ENCODE data around the gene LINGO3. TPM values are rescaled to one million over a fixed set of nuclear protein-coding genes. Genes with fewer than 3 reads are reported as not detected.

LINGO3 gene
- total and polyA plus RNA-seq, 10 of the 15 experiments (the other 5 are each of a cell fraction or from before 2014, with no cell fraction given): 0.09 to 2.0 (median 0.40) TPM; not detected in 5

DNA sequence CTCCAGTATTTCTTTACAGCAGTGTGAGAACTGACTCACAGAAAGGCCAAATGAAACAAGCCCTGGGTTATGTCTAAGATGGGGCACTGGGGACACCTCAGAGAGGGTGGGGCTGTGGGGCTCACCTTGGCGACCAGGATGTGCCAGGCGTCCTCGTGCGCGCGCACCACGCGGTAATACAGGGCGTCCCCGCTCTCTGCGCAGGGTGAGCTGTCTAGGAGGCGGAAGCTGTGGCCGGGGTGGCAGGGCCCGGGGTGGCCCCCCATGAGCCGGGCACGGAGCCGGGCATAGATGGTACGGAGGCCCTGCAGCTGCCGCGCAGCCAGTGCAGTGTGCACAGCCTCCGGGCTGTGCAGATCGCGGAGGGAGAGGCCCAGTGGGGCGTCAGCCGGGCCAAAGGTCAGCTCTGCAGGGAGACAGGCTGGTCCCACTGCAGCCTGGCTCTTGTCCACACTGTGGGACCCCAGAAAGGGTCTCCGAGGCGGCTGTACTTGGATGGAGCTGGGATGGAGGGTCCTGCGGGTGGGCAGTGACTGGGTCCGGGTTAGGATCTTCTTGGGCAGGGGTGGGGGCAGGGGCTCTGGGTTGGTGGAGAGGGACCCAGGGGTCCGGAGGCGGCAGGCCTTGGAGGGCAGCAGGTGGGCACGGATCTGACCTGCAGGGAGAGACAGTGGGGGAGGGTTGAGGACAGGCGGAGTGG lies 29.3 kb downstream of the LINGO3 start:
- WGBS (ENCODE audit: insufficient coverage, insufficient replicate concordance, low lambda C conversion rate, missing lambda C conversion rate): 91% methylated on average over 33 of the region's 33 CpGs
- DNase-seq (ENCODE audit: low read depth, low spot score) (no peak), ATAC-seq (no peak), FAIRE-seq (no peak)
- H2AFZ ChIP-seq (ENCODE audit: control insufficient read depth, low read depth, low read length): no peak overlapping the region
- SMC1A ChIA-PET (ENCODE audit: uncharacterized antibody, unreplicated experiment): interaction anchor here (1.4 kb wide), 1 partner anchor 115 kb away, joined by 3 read pairs; no protein-coding TSS in a partner anchor
- POLR2A ChIA-PET: no interaction called here
- no peaks in the 10 kb centered on the region for H3K9me3 ChIP-seq (replicated peaks; ENCODE audit: control insufficient read depth, insufficient read depth, low read length)
- no peak overlapping the region for H3K9ac ChIP-seq (ENCODE audit: control insufficient read depth, insufficient read depth, low read length)
- peaks cover 19% of the 10 kb centered on the region for H3K4me1 ChIP-seq (ENCODE audit: control insufficient read depth, insufficient read depth, low read length)
- H3K4me3 ChIP-seq: no peak overlapping the region
- peaks cover 11% of the 10 kb centered on the region for H3K79me2 ChIP-seq (ENCODE audit: control insufficient read depth, insufficient read depth, low read length)
- RAD21 ChIA-PET (ENCODE audit: unreplicated experiment): no interaction called here
- intact Hi-C loops (cut with micrococcal nuclease; ENCODE audit: unreplicated experiment): loop anchor here (5.0 to 10.0 kb wide), 2 partner anchors 114 to 506 kb away; partner anchors contain the start of genes SGTA and THOP1
- no peak overlapping the region for H3K27ac ChIP-seq (ENCODE audit: control insufficient read depth, insufficient read depth)
- peaks cover 0 to 3% of the 10 kb centered on the region in 2 experiments; a peak in 2 of 4 replicates for H3K27me3 ChIP-seq (replicated peaks in 1 of 2; ENCODE audit: control insufficient read depth in 2 of 2, insufficient read depth in 2 of 2, low read length in 1 of 2)
- in situ Hi-C loops (cut with MboI): loop anchor here (10.0 kb wide), 1 partner anchor 336 kb away; no protein-coding TSS in a partner anchor
- H3K36me3 ChIP-seq (ENCODE audit: control insufficient read depth in 2 of 2, insufficient read depth in 2 of 2, low read length in 1 of 2): peaks cover 4 to 7% of the 10 kb centered on the region in 2 experiments
- CTCF ChIA-PET: interaction anchor here (0.7 kb wide), 1 partner anchor 51 kb away, joined by 3 read pairs; no protein-coding TSS in a partner anchor
- H3K4me2 ChIP-seq (ENCODE audit: control insufficient read depth, insufficient read depth): no peak overlapping the region
- H4K20me1 ChIP-seq (ENCODE audit: control insufficient read depth, insufficient read depth): peaks cover 5% of the 10 kb centered on the region
- BruUV-seq (replicated peaks): no TSS peak
- TF ChIP-seq GATAD2B (conservative IDR thresholded peaks at IDR 0.05; ENCODE audit: low read depth) (0 out of 2 replicates have a peak, but pooled peaks have one; percentile 39), POLR2A (IDR thresholded peaks at IDR 0.05; ENCODE audit: low read depth, low read length) (peak; percentile 74), SMAD5 (IDR thresholded peaks at IDR 0.05; ENCODE audit: low read depth) (no peak), MTA3 (IDR thresholded peaks at IDR 0.05; ENCODE audit: borderline replicate concordance, low read length) (no peak), CBX5 (IDR thresholded peaks at IDR 0.05; ENCODE audit: low read depth) (no peak), RUNX3 (IDR thresholded peaks at IDR 0.05; ENCODE audit: low read length) (no peak), EP300 (IDR thresholded peaks at IDR 0.05; ENCODE audit: borderline replicate concordance in 1 of 2, control insufficient read depth in 1 of 2, low read depth in 2 of 2, low read length in 2 of 2) (no peak), NR2C1 (IDR thresholded peaks at IDR 0.05) (no peak), RB1 (IDR thresholded peaks at IDR 0.05; ENCODE audit: borderline replicate concordance) (no peak)
- TF ChIP-seq, protein P1, sequence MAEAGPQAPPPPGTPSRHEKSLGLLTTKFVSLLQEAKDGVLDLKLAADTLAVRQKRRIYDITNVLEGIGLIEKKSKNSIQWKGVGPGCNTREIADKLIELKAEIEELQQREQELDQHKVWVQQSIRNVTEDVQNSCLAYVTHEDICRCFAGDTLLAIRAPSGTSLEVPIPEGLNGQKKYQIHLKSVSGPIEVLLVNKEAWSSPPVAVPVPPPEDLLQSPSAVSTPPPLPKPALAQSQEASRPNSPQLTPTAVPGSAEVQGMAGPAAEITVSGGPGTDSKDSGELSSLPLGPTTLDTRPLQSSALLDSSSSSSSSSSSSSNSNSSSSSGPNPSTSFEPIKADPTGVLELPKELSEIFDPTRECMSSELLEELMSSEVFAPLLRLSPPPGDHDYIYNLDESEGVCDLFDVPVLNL (IDR thresholded peaks at IDR 0.05; ENCODE audit: low read depth, low read length): no peak
- TF ChIP-seq, protein P2, sequence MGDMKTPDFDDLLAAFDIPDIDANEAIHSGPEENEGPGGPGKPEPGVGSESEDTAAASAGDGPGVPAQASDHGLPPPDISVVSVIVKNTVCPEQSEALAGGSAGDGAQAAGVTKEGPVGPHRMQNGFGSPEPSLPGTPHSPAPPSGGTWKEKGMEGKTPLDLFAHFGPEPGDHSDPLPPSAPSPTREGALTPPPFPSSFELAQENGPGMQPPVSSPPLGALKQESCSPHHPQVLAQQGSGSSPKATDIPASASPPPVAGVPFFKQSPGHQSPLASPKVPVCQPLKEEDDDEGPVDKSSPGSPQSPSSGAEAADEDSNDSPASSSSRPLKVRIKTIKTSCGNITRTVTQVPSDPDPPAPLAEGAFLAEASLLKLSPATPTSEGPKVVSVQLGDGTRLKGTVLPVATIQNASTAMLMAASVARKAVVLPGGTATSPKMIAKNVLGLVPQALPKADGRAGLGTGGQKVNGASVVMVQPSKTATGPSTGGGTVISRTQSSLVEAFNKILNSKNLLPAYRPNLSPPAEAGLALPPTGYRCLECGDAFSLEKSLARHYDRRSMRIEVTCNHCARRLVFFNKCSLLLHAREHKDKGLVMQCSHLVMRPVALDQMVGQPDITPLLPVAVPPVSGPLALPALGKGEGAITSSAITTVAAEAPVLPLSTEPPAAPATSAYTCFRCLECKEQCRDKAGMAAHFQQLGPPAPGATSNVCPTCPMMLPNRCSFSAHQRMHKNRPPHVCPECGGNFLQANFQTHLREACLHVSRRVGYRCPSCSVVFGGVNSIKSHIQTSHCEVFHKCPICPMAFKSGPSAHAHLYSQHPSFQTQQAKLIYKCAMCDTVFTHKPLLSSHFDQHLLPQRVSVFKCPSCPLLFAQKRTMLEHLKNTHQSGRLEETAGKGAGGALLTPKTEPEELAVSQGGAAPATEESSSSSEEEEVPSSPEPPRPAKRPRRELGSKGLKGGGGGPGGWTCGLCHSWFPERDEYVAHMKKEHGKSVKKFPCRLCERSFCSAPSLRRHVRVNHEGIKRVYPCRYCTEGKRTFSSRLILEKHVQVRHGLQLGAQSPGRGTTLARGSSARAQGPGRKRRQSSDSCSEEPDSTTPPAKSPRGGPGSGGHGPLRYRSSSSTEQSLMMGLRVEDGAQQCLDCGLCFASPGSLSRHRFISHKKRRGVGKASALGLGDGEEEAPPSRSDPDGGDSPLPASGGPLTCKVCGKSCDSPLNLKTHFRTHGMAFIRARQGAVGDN (IDR thresholded peaks at IDR 0.05): no peak
- TF ChIP-seq, protein P3, sequence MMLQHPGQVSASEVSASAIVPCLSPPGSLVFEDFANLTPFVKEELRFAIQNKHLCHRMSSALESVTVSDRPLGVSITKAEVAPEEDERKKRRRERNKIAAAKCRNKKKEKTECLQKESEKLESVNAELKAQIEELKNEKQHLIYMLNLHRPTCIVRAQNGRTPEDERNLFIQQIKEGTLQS (IDR thresholded peaks at IDR 0.05; ENCODE audit: borderline replicate concordance, extremely low read depth, low read depth, low read length): no peak
- TF ChIP-seq, protein P4, sequence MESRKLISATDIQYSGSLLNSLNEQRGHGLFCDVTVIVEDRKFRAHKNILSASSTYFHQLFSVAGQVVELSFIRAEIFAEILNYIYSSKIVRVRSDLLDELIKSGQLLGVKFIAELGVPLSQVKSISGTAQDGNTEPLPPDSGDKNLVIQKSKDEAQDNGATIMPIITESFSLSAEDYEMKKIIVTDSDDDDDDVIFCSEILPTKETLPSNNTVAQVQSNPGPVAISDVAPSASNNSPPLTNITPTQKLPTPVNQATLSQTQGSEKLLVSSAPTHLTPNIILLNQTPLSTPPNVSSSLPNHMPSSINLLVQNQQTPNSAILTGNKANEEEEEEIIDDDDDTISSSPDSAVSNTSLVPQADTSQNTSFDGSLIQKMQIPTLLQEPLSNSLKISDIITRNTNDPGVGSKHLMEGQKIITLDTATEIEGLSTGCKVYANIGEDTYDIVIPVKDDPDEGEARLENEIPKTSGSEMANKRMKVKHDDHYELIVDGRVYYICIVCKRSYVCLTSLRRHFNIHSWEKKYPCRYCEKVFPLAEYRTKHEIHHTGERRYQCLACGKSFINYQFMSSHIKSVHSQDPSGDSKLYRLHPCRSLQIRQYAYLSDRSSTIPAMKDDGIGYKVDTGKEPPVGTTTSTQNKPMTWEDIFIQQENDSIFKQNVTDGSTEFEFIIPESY (IDR thresholded peaks at IDR 0.05): 0 out of 2 replicates have a peak, but pooled peaks have one; percentile 24
- TF ChIP-seq, protein P5, sequence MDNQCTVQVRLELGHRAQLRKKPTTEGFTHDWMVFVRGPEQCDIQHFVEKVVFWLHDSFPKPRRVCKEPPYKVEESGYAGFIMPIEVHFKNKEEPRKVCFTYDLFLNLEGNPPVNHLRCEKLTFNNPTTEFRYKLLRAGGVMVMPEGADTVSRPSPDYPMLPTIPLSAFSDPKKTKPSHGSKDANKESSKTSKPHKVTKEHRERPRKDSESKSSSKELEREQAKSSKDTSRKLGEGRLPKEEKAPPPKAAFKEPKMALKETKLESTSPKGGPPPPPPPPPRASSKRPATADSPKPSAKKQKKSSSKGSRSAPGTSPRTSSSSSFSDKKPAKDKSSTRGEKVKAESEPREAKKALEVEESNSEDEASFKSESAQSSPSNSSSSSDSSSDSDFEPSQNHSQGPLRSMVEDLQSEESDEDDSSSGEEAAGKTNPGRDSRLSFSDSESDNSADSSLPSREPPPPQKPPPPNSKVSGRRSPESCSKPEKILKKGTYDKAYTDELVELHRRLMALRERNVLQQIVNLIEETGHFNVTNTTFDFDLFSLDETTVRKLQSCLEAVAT (IDR thresholded peaks at IDR 0.05): no peak

All from GM12878 (cell line).